ENCODE data around the gene HCRT. TPM values are rescaled to one million over a fixed set of nuclear protein-coding genes. Genes with fewer than 3 reads are reported as not detected.

HCRT gene
- total RNA-seq, 1 donor from 2014 or later: not detected

DNA sequence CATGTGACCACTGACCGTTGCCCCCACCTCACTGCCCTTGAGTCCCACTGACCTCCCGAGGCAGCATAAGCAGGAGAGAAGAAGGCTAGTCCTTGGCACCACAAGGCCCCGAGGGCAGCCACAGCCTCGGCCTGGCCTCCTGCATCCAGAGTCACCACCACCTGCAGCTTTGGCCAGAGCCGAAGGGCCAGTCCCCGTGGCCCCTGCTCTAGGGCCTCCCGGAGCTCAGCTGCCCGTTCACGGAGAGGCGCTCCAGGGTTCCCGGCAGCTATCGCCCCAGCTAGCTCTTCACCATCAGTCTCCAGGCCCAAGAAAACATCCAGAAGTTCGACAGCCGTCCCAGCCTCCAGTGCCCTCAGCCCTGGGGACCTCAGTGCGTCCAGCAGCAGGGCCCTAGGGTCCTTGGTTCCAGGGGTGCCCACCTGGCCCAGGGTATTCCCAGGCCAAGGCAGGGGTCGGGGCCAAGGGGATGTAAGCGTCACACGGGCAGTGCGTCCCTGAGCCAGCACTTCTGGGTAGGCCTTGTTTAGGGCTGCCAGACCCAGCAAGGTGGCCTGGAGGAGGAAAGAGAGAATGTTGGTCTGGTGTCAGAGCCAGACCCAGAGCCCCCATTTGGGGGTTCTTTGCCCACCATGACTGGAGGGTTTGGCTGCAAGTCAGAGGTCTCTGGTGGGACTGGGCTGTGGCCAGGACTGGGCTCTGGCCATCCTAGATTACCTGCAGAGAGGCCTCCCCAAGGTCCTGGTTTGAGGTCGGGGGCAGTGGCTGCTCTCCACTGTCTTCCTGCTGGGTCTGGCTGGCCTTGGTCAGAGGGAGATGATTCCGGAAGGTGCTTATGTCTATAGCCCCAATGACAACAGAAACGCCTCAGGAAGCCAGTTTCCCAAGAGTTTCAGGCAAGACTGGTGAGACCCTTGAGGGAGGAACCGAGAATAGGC is 7.2 kb upstream of the HCRT start:
- DNase-seq (ENCODE audit: low spot score): no peak

DNA sequence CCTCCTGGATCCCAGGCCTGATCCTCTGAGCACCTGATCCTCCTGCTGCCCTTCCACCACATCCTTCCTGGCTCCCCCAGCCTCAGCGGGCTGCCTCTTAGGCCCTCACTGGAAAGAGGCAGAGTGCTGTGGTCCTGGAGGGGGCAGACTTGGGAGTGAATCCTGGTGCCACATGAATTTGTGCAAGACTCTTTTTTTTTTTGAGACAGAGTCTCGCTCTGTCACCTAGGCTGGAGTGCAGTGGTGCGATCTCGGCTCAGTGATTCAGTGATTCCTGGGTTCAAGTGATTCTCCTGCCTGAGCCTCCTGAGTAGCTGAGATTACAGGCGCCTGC is 6.0 kb upstream of the HCRT start:
- H3K27ac ChIP-seq: no peak overlapping the region
- H3K9ac ChIP-seq: no peak overlapping the region
- Mint-ChIP-seq H3K4me3 (no peak overlapping the region), H3K4me1 (peaks cover 12% of the 10 kb centered on the region), H3K27ac (no peak overlapping the region), H3K9me3 (no peaks in the 10 kb centered on the region), H3K36me3 (no peaks in the 10 kb centered on the region), H3K27me3 (ENCODE audit: insufficient read depth, low read depth) (peaks cover 10% of the 10 kb centered on the region)
- no peak for DNase-seq (ENCODE audit: low spot score)
- no peaks in the 10 kb centered on the region for H3K79me2 ChIP-seq (ENCODE audit: low read depth)
- H3K27me3 ChIP-seq: no peaks in the 10 kb centered on the region
- H3K4me3 ChIP-seq: no peak overlapping the region
- peaks cover 7% of the 10 kb centered on the region for H3K4me1 ChIP-seq
- no peaks in the 10 kb centered on the region for H4K20me1 ChIP-seq (ENCODE audit: low read depth)
- H3K9me3 ChIP-seq (ENCODE audit: low read depth): no peaks in the 10 kb centered on the region
- no peaks in the 10 kb centered on the region for H3K36me3 ChIP-seq
- H3F3A ChIP-seq (ENCODE audit: low read depth): no peaks in the 10 kb centered on the region
- no peak for TF ChIP-seq EZH2phosphoT487 (IDR thresholded peaks at IDR 0.05)
- no peak for TF ChIP-seq EZH2 (IDR thresholded peaks at IDR 0.05)
- no peak for TF ChIP-seq CTCF (IDR thresholded peaks at IDR 0.05)
- H3K4me2 ChIP-seq: no peak overlapping the region
- no peak overlapping the region for H2AFZ ChIP-seq (replicated peaks)

More for the DNA sequence above, 7.2 kb upstream of the HCRT start:
- no peaks in the 10 kb centered on the region for H3K9me3 ChIP-seq (ENCODE audit: low read depth)
- H3K79me2 ChIP-seq (ENCODE audit: low read depth): no peaks in the 10 kb centered on the region
- H4K20me1 ChIP-seq (ENCODE audit: low read depth): no peaks in the 10 kb centered on the region
- no peak overlapping the region for H2AFZ ChIP-seq (replicated peaks)
- no peak overlapping the region for H3K4me3 Mint-ChIP-seq
- H3K4me1 Mint-ChIP-seq: peaks cover 10% of the 10 kb centered on the region
- H3K36me3 ChIP-seq: no peaks in the 10 kb centered on the region
- H3K4me2 ChIP-seq: no peak overlapping the region
- no peak overlapping the region for H3K4me3 ChIP-seq
- no peaks in the 10 kb centered on the region for H3K9me3 Mint-ChIP-seq
- H3K36me3 Mint-ChIP-seq: no peaks in the 10 kb centered on the region
- H3K27ac ChIP-seq: no peak overlapping the region
- H3F3A ChIP-seq (ENCODE audit: low read depth): peaks cover 2% of the 10 kb centered on the region
- peaks cover 6% of the 10 kb centered on the region for H3K4me1 ChIP-seq
- TF ChIP-seq CTCF (IDR thresholded peaks at IDR 0.05): no peak
- H3K27me3 Mint-ChIP-seq (ENCODE audit: insufficient read depth, low read depth): peaks cover 10% of the 10 kb centered on the region
- no peaks in the 10 kb centered on the region for H3K27me3 ChIP-seq
- H3K27ac Mint-ChIP-seq: no peak overlapping the region
- H3K9ac ChIP-seq: no peak overlapping the region

DNA sequence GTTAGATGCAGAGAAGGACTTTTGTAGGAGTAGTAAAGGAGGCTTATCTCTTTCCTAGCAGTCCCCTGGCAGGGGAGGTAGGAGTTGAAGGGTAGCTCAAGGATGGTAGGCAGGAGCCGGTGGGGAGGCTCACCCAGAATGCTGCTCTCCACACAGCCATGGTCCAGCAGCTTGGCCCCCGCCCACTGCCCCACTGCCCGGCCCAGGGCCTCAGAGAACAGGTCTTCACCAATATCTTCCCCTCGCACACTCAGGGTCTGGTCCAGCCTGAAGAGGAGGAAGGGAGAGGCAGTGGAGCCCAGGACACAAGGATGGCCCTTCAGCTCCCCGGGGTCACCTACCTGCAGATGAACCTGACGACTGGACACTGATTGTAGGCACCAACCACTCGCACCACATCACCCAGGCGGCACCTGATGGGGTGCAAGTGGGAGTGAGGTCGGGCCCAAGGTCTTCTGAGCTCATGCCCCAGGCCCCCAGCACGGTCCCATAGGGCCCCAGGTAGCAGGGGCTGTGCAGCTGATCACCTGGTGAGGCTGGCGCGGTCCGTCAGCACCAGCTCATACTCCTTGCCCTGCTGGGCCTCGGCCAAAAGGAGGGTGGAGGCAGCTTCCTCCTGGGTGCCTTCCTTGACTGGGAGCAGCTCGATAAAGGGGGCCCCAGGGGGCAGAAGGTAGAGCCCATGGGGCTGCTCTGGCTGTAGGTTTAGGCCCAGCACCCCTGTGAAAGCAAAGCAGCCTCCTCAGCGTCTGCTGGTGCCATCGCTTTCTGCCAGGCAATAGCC is 5.4 kb upstream of the HCRT start:
- Mint-ChIP-seq H3K36me3 (no peaks in the 10 kb centered on the region), H3K4me3 (no peak overlapping the region), H3K4me1 (peaks cover 17% of the 10 kb centered on the region), H3K27ac (no peak overlapping the region), H3K27me3 (ENCODE audit: insufficient read depth, low read depth) (peaks cover 11% of the 10 kb centered on the region), H3K9me3 (no peaks in the 10 kb centered on the region)
- no peak overlapping the region for H3K27ac ChIP-seq
- H3K79me2 ChIP-seq (ENCODE audit: low read depth): no peaks in the 10 kb centered on the region
- H4K20me1 ChIP-seq (ENCODE audit: low read depth): peaks cover 5% of the 10 kb centered on the region
- peaks cover 5% of the 10 kb centered on the region for H3F3A ChIP-seq (ENCODE audit: low read depth)
- H3K4me1 ChIP-seq: peaks cover 13% of the 10 kb centered on the region
- H3K36me3 ChIP-seq: no peaks in the 10 kb centered on the region
- H3K9ac ChIP-seq: no peak overlapping the region
- H2AFZ ChIP-seq (replicated peaks): no peak overlapping the region
- no peak for DNase-seq (ENCODE audit: low spot score)
- TF ChIP-seq EZH2 (IDR thresholded peaks at IDR 0.05) (no peak), CTCF (IDR thresholded peaks at IDR 0.05) (no peak), EZH2phosphoT487 (IDR thresholded peaks at IDR 0.05) (no peak)
- no peak overlapping the region for H3K4me2 ChIP-seq
- H3K9me3 ChIP-seq (ENCODE audit: low read depth): no peaks in the 10 kb centered on the region
- no peak overlapping the region for H3K4me3 ChIP-seq
- peaks cover 2% of the 10 kb centered on the region for H3K27me3 ChIP-seq

Measured in neural progenitor cell (in vitro differentiated cells).